Measurements from ENCODE around the gene YIPF1.
"Not testable (repeated sequence)": the region's sequence is repeated elsewhere in the genome, so short reads cannot be mapped to it uniquely, and the experiment has no call there.

Gene YIPF1

DNA sequence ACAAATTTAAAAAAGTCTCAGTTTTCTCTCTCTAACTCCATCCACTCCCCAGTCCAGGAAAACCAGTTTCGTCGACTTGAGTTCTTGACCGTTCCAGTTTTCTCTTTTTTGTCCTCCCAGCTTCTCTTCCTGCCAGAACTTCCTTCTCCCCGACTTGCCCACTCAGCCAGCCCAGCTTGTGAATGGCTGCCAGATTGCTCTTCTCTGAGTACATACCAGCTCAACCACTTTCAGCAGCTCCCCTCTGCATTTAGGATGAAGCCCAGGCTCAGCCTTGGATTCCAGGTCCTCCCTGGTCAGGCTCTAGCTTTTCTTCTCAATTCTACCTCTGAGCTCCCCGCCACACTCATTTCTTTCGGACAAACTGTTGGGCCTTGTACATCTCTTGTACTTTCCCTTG lies 5.8 kb upstream of the YIPF1 start:
- DNase-seq (ENCODE audit: low read depth in 3 of 3, low spot score in 1 of 3), result no peak

DNA sequence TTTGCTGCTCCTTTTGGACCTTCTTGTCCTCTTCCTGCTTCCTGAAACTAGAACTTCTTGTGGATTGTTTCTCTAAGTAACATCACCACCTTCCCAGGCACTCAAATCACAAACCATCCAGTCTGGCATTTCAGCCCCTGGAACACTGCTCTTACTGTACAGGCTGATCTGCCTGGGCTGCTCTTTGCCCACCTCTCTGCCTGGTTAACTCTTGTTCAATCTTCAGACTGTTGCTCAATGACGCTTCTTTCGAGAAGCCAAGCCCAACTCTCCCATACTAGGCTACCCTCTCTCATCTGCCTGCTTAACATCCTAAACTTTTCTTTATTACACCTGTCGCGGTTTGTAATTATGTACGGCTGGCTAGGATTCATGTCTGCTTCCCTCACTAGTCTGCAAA lies 5.0 kb upstream of the YIPF1 start:
- DNase-seq (ENCODE audit: low read depth in 3 of 3, low spot score in 1 of 3), result no peak

DNA sequence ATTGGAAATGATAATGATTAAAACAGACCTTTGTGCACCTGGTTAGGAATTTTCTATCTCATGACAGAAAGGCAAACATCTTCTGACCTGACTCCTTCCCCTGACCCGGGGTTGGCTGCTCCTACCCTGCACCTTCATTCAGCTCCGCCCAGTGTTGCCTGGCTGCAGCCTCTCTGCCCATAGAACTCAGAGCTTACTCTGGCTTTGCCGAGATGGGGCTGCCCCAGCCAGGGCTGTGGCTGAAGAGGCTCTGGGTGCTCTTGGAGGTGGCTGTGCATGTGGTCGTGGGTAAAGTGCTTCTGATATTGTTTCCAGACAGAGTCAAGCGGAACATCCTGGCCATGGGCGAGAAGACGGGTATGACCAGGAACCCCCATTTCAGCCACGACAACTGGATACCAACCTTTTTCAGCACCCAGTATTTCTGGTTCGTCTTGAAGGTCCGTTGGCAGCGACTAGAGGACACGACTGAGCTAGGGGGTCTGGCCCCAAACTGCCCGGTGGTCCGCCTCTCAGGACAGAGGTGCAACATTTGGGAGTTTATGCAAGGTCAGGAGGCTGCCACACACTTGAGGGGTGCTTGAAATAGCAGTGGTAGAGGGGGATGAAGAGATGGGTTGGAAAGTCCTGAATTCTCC lies 4.5 kb upstream of the YIPF1 start, which contains the start of gene DIO1:
Gene DIO1, plus strand, starts transcription at position 189 of the 638 bp plus-strand sequence. Its CDS starts 24 bp downstream, at position 213.
- DNase-seq (ENCODE audit: low read depth in 3 of 3, low spot score in 1 of 3), result no peak

DNA sequence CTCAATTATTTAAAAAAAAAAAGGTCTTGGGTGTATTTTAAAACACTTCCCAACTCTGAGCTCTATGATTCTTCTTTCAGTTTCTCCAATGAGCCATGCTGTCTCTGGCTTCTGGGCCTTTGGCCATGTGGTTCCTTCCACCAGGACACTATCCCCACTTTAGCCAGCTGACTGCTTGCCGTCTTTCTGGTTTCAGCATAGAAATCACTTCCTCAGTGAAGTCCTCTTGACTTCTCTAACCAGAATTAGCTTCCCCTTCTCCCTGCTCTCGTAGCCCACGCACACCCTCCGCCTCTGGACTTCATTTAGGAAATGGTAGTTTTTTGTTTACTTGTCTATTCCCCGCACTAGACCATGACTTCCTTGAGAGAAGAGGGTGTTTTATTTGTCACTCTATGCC lies 3.3 kb upstream of the YIPF1 start:
- no peak for DNase-seq (ENCODE audit: low read depth in 3 of 3, low spot score in 1 of 3)

DNA sequence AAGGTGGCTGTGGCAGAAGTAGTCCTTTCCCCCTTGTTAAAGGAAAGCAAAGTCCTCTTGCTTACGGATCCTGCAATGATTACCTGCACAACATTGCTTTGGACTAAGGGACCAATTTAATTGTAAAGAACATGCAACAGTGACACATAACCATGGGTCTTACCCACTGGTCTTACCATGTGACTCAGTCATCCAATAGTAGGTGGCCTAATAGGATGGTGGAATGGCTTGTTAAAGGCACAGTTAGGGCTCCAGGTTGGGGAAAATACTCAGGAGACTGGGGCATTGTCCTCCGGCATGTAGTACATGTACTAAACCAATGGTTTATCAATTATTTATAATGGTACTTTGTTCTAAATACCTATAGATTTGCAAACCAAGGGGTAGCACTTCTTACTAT lies 2.1 kb upstream of the YIPF1 start:
- DNase-seq (ENCODE audit: low read depth in 3 of 3, low spot score in 1 of 3), result no peak

DNA sequence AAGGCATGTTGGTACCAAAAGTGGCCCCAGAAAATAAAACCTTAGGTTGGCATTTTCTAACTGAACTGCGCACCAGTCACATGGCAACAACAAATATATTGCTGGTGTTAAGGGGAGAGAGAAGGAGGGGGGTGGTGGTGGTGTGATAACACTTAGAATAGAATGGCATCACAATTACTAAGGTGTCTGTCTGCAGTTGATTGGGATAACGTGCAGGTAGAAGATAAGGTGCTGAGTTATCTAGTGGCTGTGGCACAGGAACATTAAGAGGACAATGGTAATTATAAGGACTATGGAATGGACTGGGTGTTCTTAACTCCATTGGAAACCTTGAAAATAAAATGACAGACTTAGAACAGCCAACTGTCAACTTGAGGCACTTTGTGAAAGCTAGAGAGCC lies 1.4 kb upstream of the YIPF1 start:
- DNase-seq (ENCODE audit: low read depth in 3 of 3, low spot score in 1 of 3), result no peak

DNA sequence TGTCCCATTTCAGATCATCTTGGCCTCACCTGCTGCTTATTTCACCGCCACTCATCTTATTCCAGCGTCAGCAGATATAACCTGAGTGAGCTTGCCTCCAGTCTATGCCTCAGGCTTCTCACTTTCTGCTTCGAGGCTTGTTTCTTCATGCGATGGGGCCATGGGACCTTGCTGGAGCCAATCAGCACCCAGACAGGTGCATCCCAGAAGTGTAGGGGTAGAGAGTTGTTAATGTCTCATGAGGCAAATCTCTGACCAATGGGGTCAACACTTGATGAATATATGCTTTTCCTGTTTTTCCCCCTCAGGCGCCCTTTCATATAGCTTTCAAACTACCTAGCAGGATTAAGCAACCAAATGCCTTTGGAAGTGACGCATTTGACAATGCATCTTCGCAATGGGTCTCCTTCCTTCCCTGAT lies 935 bp upstream of the YIPF1 start:
- no peak for DNase-seq (ENCODE audit: low read depth in 3 of 3, low spot score in 1 of 3)

DNA sequence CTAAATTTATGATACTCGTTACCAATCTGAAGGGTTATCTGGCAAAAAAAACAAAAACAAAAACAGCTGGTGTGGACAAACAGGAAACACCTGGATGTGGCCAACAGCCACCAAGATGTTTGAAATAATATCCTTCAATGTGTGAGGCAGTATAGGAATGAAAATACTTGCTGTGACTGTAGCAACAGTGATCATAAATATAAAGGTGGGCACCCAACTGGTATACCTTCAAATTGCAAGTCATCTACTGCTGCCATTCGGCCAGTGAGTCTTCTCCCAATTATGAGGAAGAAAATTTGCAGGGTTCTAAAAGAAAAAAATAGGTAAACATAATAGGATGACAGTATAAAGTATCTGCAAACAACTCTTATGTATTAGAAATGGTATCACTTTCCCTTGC lies 916 bp downstream of the YIPF1 start:
- no peak for DNase-seq (ENCODE audit: low read depth in 3 of 3, low spot score in 1 of 3)

DNA sequence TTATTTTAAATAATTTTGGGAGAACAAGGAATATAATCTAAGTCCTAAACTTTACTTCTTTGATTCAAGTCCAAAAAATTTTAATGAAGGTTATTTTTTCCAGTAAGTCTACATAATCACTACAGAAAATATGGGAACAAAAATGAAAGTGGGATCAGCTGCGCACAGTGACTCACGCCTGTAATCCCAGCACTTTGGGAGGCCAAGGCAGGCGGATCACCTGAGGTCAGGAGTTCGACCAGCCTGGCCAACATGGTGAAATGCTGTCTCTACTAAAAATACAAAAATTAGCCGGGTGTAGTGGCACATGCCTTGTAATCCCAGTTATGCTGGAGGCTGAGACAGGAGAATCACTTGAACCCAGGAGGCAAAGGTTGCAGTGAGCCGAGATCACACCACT lies 6.0 kb downstream of the YIPF1 start:
- not testable (repeated sequence) for DNase-seq (ENCODE audit: low read depth in 3 of 3, low spot score in 1 of 3)

DNA sequence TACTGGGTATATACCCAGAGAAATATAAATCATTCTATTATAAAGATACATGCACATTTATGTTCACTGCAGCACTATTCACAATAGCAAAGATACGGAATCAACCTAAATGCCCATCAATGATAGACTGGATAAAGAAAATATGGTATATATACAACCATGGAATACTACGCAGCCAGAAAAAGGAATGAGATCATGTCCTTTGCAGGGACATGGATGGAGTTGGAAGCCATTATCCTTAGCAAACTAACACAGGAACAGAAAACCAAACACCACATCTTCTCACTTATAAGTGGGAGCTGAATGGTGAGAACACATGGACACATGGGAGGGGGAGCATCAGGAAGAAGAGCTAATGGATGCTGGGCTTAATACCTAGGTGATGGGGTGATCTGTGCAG lies 7.7 kb downstream of the YIPF1 start:
- not testable (repeated sequence) for DNase-seq (ENCODE audit: low read depth in 3 of 3, low spot score in 1 of 3)

DNA sequence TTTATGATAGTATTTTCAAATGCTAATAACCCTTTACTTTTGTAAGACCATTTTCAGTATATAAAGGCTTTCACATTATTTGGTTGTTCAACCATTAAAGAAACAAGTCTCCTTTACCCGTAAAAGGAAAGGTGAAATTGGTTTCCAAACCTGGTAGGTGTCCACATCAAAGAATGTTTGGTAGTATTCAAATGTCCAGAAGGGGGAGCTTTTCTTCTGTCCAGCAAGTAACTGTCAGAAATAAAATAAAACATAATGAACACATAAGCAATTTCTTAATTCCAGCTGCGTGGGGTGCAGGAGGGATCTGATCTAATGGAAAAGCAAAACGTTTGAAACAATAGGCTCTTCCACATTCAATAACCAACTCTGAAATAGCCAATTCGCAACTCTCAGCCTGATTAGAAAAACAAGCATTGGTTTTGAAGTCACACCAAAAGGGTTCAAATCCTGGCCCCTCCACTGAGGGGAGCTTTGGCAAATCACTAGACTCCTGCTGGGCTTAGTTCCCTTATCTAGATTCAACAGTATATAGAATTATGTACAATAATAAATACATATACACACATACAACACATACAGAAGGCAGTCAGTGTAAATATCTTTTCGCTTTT lies 11.0 kb downstream of the YIPF1 start:
- no peak for DNase-seq (ENCODE audit: low read depth in 3 of 3, low spot score in 1 of 3)

DNA sequence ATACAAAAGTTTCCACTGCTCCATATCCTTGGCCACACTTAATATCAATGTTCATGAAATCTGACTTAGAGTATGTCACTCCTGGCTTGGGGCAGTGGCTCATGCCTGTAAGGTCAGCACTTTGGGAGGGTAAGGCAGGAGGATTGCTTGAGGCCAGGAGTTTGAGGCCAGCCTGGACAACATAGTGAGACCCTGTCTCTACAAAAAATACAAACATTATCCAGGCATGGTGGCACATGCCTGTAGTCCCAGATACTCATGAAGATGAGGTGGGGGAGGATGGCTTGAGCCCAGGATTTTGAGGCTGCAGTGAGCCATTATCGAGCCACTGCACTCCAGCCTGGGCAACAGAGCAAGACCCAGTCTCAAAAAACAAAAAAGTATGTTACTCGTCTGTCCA lies 14.4 kb downstream of the YIPF1 start:
- DNase-seq (ENCODE audit: low read depth in 3 of 3, low spot score in 1 of 3), result not testable (repeated sequence)

DNA sequence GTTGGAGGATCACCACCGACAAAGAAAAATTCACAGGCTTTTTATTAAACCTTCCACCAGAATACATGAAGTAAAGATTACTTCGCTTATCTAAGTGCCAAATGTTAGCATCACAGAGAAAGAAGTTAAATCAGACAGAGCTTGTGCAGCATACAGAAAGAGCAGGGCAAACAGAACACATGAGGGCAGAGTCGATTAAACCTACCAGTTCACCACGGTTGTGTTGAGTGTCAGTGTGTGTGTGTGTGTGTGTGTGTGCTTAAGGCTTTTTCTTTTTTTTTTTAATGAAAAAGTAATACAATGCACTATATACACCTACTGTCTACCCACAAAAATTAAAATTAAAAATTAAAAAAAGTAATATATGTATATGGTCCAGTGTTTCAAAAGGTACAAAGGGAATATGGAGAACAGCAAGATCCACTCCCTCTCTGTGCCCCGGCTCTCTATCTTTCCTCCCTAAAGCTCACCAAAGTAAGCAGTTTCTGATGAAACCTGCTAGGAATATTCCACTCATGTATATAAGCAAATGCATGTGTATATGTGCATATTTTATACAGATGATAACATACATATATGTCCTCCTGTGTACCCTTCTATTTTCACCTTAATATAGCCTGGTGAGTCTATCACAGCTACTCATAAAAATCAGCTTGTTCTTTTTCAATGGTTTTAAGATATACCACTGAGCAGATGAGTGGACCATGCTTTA lies 17.7 kb downstream of the YIPF1 start:
- DNase-seq (ENCODE audit: low read depth in 3 of 3, low spot score in 1 of 3), result no peak

DNA sequence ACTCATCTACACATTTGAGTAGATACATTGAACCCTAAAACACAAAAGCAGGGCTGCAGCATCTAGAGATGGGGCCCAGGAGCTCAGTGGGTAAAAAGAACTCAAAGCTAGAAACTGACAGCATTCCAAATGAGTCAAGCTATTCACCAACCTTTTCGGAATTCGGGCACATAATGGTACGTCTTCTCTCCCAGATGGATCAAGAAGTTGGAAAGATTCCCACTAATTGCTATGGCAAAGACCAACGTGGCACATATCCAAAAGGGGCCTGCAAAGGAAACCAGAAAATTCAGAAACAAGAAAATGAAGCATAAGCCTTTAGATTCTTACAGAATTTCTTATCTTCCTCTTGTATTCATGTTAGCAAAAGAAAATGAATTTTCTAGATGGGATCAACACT lies 18.4 kb downstream of the YIPF1 start:
- DNase-seq (ENCODE audit: low read depth in 3 of 3, low spot score in 1 of 3), result no peak

DNA sequence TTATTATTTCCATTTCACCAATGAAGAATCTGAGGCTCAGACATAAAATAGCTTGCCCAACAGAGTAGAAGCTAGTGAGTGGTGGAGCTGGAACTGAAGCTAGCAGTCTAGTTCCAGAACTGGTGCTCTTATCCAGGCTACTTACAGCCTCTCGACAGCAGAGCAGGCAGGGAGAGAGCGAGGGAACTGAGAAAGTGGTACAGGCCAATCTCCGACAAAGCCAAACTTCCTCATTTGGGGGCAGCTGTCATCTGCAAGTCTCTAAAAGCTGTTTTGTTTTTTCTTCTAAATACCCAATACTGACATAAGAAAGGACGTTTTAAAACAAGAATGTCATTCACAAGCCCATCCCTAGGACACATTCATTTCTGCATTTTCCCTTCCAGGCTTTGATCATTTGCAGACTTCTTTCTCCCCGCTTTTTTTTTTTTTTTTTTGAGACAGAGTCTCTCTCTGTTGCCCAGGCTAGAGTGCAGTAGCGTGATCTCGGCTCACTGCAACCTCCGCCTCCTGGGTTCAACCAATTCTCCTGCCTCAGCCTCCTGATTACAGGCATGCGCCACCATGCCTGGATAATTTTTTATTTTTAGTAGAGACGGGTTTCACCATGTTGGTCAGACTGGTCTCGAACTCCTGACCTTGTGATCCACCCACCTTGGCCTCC lies 20.0 kb downstream of the YIPF1 start:
- DNase-seq (ENCODE audit: low read depth in 3 of 3, low spot score in 1 of 3), result no peak

DNA sequence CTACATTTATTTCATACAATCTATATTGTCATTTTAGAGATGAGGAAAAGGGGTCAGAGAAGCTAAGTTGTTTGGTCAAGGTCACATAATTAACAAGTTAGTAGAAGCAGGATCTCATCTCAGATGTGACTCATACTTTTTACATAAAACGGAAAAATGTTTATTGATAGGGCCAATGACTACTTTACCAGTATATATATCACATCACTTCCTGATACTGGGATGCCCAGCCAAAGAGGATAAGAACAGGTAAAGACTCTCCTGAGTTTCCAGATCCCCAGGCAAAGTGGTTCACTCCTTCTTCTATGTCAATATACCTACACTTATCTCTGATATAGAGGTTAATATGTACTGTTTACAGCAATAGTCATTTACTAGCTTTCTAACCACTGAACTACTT lies 21.0 kb downstream of the YIPF1 start:
- no peak for DNase-seq (ENCODE audit: low read depth in 3 of 3, low spot score in 1 of 3)

DNA sequence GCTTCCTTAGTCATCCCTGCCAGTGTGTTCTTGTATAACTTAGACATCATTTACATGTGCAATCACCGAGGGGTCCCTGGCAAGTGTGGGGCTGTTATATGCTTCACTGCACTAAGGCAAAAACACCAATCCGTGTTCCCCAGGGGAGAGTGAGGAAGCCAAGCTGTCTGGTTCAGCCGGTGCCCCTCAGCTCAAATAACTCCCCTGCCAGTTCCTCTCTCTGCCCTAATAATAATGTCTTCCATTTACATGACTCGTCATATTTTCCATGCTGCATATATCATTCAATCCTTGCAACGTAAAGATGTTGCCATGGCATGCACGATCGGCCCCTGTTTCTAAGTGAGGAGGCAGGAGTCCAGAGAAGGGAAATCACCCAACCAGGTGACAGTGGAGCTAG lies 27.1 kb downstream of the YIPF1 start:
- no peak for DNase-seq (ENCODE audit: low read depth in 3 of 3, low spot score in 1 of 3)

DNA sequence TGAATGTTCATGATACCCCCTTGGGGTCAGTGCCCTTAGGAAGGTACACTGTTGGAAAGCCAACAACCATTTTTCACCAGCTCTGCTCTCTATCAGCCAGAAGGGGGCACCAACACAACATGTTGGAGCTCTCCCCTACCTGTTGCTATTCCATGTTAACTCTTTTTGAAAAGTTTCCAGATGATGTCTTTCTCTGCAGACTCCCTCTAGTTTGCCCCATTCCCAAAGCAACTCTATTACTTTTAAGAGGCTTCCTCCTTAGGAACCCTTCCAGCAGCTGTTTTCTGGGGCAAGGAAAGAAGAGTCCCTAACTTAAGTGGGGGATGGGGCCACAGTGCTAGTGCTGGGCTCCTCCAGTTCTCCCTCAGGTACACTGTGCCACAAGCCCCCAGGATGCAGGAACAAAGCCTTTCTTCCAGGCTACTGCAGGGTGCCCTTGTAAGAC lies 28.6 kb downstream of the YIPF1 start:
- peak in 1 of 3 donors; percentile 4 for DNase-seq (ENCODE audit: low read depth in 3 of 3, low spot score in 1 of 3)

DNA sequence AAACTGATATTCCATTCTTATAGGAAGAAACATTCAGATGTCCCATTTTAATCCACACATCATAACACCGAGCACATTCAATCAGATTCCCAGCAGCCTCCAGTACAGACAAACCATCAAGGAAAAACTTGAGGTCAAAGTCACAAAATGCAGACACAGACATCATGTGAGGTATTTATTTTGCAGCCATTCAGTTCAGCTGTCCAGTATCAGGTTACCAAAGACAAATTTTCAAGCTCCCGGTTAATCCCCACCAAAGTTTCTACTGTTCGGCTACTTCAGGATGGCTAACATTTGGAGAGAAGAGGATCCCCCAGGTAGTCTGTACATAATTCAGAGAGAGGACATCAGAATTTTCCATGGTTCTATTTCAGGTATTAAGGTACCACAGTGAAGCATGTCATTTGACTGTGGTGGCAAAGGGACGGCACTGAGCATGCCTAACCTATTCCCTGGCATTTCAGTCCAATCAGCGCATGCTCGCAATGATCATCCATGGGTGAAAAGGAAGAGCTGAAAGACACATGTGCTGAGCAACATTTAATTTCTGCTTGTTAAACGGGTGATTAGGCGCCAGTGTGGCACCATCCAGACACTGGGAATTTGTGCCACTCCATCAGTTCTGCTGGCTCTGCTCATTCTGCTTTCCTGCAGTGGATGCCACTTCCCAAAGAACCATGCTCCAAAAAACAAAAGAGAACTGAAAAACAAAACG lies 37.9 kb downstream of the YIPF1 start:
- no peak for DNase-seq (ENCODE audit: low read depth in 3 of 3, low spot score in 1 of 3)

DNA sequence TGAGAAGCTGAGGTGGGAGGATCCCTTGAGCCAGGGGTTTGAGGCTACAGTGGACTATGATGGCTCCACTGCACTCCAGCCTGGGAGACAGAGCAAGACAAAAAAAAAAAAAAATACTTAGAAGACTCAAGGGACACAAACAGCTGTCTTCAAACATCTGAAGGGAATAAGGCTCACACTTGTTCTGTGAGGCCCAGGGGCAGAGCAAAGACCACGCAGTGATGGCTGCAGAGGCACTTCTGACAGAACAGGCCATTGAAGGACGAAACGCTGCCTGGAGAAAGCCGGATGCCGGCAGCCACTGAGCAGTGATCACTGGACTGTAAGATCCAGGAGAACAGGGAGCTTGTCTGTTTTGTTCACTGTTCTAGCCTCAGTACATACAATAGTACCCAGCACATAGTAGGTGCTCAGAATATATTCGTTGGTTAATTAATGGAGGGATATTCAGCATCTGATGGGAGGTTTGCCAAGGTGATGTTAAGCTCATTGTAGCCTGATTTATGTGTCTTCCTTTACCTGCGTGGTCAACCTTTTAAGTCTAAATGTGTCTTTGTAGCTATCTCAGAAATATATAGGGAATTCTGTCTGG lies 39.4 kb downstream of the YIPF1 start:
- DNase-seq (ENCODE audit: low read depth in 3 of 3, low spot score in 1 of 3), result no peak

DNA sequence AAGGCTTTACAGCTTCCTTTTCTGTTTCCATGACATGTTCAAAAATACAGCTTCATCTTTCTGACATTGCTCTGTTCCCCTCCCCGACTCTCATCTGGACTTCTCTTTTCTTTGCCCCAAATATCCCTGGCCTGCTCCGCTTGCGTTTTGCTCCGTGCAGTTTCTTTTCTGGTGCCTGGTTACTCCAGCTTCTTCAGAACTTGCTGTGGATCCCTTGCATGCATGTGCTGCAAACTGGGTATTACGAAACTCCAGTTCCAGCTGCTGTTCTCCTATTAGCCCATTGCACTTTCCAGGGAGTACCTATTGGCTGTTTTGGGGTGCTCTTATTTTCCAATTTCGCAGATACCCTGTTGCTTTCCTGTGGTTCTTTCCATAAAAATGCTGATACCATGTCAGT lies 41.6 kb downstream of the YIPF1 start:
- no peak for DNase-seq (ENCODE audit: low read depth in 3 of 3, low spot score in 1 of 3)
